ENCODE results near the gene FAAP100.

DNA sequence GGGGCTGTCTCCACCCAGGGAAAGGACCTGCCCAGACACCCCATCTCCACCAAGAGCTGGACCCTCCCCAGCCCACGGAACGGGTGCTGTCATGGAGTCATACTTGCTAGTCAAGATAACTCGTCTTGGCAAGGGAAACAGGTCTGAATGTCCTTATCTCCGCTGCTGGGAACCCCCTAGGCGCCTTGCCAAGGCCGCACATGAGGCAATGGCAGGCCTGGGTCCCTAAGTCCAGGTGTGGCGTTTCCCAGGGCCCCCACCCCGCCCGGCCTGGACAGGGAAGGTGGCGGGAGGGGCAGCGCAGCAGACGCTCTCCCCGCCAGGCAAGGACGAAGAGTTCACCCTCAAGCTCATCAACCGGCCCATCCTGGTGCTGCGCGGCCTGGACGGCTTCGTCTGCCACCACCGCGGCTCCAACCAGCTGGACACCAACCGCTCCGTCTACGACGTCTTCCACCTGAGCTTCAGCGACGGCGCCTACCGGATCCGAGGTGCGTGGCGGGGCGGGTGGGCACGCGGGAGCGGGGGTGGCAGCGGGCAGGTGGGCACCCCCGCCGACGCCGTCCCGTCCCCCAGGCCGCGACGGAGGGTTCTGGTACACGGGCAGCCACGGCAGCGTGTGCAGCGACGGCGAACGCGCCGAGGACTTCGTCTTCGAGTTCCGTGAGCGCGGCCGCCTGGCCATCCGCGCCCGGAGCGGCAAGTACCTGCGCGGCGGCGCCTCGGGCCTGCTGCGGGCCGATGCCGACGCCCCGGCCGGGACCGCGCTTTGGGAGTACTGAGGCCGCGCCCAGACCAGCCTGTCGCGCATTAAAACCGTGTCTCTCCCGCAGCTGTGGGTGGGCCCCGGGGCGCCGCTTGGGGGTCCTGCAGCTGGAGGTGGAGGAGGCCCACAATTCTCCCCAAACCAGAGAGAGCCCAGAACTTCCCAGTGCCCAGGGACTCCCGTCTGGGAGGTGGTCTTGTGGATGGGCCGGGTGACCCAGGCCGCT lies 15.6 kb downstream of the FAAP100 start:
- TF ChIP-seq EZH2phosphoT487 (IDR thresholded peaks at IDR 0.05; ENCODE audit: borderline replicate concordance) = no peak
- TF ChIP-seq, protein P1, sequence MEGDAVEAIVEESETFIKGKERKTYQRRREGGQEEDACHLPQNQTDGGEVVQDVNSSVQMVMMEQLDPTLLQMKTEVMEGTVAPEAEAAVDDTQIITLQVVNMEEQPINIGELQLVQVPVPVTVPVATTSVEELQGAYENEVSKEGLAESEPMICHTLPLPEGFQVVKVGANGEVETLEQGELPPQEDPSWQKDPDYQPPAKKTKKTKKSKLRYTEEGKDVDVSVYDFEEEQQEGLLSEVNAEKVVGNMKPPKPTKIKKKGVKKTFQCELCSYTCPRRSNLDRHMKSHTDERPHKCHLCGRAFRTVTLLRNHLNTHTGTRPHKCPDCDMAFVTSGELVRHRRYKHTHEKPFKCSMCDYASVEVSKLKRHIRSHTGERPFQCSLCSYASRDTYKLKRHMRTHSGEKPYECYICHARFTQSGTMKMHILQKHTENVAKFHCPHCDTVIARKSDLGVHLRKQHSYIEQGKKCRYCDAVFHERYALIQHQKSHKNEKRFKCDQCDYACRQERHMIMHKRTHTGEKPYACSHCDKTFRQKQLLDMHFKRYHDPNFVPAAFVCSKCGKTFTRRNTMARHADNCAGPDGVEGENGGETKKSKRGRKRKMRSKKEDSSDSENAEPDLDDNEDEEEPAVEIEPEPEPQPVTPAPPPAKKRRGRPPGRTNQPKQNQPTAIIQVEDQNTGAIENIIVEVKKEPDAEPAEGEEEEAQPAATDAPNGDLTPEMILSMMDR (conservative IDR thresholded peaks at IDR 0.05; ENCODE audit: low read length) = no peak

All from Loucy (cell line).